Activated CD4-positive, alpha-beta T cell treated with anti-CD3 and anti-CD28 coated beads for 48 hours (primary cell): ENCODE measurements around the gene FAM47B.

Source experiments
- DNase-seq: peaks from one replicate; pipeline ENCODE4 v3.0.0-alpha.2; 2020

FAM47B gene

GRCh38 chrX:34942496-34942895 is at the start of gene FAM47B:
TSS of gene FAM47B (plus strand) at chrX:34942796. CDS start at chrX:34942832, 36 bp downstream.
- DNase-seq = no peak

- DNase-seq = no peak
Measured at GRCh38 chrX:34893741-34894140, 48.9 kb upstream of the FAM47B start.

- no peak for DNase-seq
Measured at GRCh38 chrX:34900691-34901090, 41.9 kb upstream of the FAM47B start.

GRCh38 chrX:34901761-34902160 is 40.8 kb upstream of the FAM47B start:
- DNase-seq = no peak

GRCh38 chrX:34903316-34903715 is 39.3 kb upstream of the FAM47B start:
- DNase-seq = no peak

- DNase-seq = no peak
Measured at GRCh38 chrX:34909151-34909550, 33.4 kb upstream of the FAM47B start.

- no peak for DNase-seq
Measured at GRCh38 chrX:34915463-34916225, 27.0 kb upstream of the FAM47B start.

GRCh38 chrX:34917146-34917545 is 25.4 kb upstream of the FAM47B start:
- DNase-seq = no peak

- DNase-seq = no peak
Measured at GRCh38 chrX:34918091-34918736, 24.4 kb upstream of the FAM47B start.

GRCh38 chrX:34918856-34919255 is 23.7 kb upstream of the FAM47B start:
- DNase-seq = no peak

GRCh38 chrX:34927866-34928265 is 14.7 kb upstream of the FAM47B start:
- no peak for DNase-seq

GRCh38 chrX:34943235-34943634 is 639 bp downstream of the FAM47B start:
- DNase-seq = no peak

- no peak for DNase-seq
Measured at GRCh38 chrX:34956916-34957315, 14.3 kb downstream of the FAM47B start.

GRCh38 chrX:34961662-34962061 is 19.1 kb downstream of the FAM47B start:
- DNase-seq = no peak

- DNase-seq = no peak
Measured at GRCh38 chrX:34972206-34972605, 29.6 kb downstream of the FAM47B start.

GRCh38 chrX:34978171-34978570 is 35.6 kb downstream of the FAM47B start:
- DNase-seq = no peak

- DNase-seq = no peak
Measured at GRCh38 chrX:34987646-34988045, 45.0 kb downstream of the FAM47B start.
